ENCODE results near the gene SUGCT.

DNA sequence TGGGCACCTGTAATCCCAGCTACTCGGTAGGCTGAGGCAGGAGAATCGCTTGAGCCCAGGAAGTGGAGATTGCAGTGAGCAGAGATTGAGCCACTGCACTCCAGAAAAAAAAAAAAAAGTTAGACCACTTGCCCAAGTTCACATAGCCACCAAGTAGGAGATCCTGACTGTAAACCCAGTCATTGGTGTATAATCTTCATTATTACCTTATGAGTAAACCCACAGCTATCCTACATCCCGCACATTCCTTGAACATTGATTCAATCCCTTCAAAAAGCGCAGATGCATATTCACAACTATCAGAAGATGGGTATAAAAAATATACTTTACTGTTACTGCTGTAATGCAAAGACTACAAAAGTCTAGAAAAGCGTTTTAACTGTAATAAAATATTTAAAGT lies 512.9 kb downstream of the SUGCT start:
- no peak for TF ChIP-seq EZH2 (IDR thresholded peaks at IDR 0.05; ENCODE audit: borderline replicate concordance, low read depth, low read length, poor library complexity, severe bottlenecking)
- TF ChIP-seq, protein P1, sequence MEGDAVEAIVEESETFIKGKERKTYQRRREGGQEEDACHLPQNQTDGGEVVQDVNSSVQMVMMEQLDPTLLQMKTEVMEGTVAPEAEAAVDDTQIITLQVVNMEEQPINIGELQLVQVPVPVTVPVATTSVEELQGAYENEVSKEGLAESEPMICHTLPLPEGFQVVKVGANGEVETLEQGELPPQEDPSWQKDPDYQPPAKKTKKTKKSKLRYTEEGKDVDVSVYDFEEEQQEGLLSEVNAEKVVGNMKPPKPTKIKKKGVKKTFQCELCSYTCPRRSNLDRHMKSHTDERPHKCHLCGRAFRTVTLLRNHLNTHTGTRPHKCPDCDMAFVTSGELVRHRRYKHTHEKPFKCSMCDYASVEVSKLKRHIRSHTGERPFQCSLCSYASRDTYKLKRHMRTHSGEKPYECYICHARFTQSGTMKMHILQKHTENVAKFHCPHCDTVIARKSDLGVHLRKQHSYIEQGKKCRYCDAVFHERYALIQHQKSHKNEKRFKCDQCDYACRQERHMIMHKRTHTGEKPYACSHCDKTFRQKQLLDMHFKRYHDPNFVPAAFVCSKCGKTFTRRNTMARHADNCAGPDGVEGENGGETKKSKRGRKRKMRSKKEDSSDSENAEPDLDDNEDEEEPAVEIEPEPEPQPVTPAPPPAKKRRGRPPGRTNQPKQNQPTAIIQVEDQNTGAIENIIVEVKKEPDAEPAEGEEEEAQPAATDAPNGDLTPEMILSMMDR (conservative IDR thresholded peaks at IDR 0.05; ENCODE audit: low read depth, low read length), result no peak

Data from A673 (cell line).